Upper lobe of right lung (tissue), 1 donor: ENCODE data around the gene MYH9. TPM values are rescaled to one million over a fixed set of nuclear protein-coding genes. Genes with fewer than 3 reads are reported as not detected.
A peak's percentile ranks its signal among the peaks of the same experiment; 100 is the strongest.
"Not testable (repeated sequence)": the region's sequence is repeated elsewhere in the genome, so short reads cannot be mapped to it uniquely, and the experiment has no call there.

Experiments used
- ATAC-seq: fragments of 200-7000 bp; cut with Tn5 transposase; one replicate; pipeline ENCODE4 v1.9.1; 2020; ENCODE audit warnings: mild to moderate bottlenecking, moderate library complexity
- DNase-seq: peaks from one replicate; pipeline ENCODE4 v3.0.0-alpha.2; 2020
- H3K27ac ChIP-seq: fragments of 200-600 bp; one replicate; pipeline ENCODE4 v1.8.0; 2022
- H3K27me3 ChIP-seq: fragments of 200-600 bp; one replicate; pipeline ENCODE4 v1.8.0; 2022; ENCODE audit warnings: mild to moderate bottlenecking
- H3K36me3 ChIP-seq: fragments of 200-600 bp; one replicate; pipeline ENCODE4 v1.8.0; 2022
- H3K4me1 ChIP-seq: fragments of 200-600 bp; one replicate; pipeline ENCODE4 v1.8.0; 2022
- H3K4me3 ChIP-seq: fragments of 200-600 bp; one replicate; pipeline ENCODE4 v1.8.0; 2022; ENCODE audit warnings: mild to moderate bottlenecking
- H3K9me3 ChIP-seq: fragments of 200-600 bp; one replicate; pipeline ENCODE4 v1.8.0; 2022
- intact Hi-C: fragments of 100-400 bp; cut with DNase I; formaldehyde crosslinking; loops from one replicate; pipeline ENCODE4 v1.11.0; 2022
- total RNA-seq: library from RNA; stranded (reverse); fragmentation: NEBNext Ultra II Directional; extraction: Animal tissue kit (Norgen Biotek cat#: 25700); gene quantifications from one replicate; pipeline ENCODE4 v1.2.1, GENCODE V29; 2021
- TF ChIP-seq, protein P1 (sequence below): fragments of 200-600 bp; IDR thresholded peaks from one replicate; pipeline ENCODE4 v1.8.0; 2022; ENCODE audit warnings: antibody characterized with exemption
- donor health status: DM: no; HTN: yes; CAD: no; lungs with severe emphysema.

MYH9 gene
- total RNA-seq, 1 donor from 2014 or later, result 842 TPM

- intact Hi-C loops, result no loop called here
- no peak overlapping the region for H3K27ac ChIP-seq
Observed at GRCh38 chr22:36415415-36416168, 27.8 kb upstream of the MYH9 start.

DNA sequence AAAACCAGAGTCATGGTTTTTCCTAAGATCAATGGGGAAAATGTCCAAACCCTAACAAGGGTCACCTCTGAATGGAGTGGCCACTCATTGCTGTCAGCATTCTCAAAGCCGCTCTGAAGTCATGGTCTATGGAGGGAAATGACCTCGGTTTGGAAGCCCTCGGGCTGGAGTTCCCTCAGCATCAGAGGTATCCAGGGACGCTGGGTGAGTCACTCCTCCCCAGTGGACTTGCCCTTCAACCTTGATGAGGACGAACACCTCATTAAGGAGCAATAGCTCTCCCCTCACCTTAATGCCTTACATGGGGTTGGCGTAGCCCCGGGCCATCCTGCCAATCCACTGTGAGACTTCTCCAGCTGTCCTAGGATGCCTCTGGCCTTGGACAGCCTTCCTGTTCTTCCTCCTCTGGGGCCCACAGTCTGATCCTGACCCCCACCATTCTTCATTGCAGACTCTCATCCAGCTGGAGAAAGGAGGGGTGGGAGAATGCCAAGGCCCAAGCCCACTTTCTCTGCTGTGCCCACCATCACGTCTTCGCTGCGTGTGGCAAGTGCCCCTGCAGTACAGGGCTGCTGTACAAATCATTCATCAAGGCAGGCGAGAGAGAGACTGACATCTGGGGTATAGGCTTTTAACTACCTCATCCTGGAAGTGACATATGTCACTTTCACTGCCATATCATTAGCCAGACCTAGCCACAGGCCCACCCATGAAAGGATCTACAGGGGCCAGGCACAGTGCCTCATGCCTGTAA is 25.4 kb upstream of the MYH9 start:
- no peaks in the 10 kb centered on the region for H3K36me3 ChIP-seq
- no peak overlapping the region for H3K4me3 ChIP-seq
- no peak overlapping the region for H3K27ac ChIP-seq
- no peaks in the 10 kb centered on the region for H3K9me3 ChIP-seq
- ATAC-seq (no peak), DNase-seq (no peak)
- peaks cover 15% of the 10 kb centered on the region for H3K4me1 ChIP-seq
- intact Hi-C loops, result no loop called here
- TF ChIP-seq, protein P1, sequence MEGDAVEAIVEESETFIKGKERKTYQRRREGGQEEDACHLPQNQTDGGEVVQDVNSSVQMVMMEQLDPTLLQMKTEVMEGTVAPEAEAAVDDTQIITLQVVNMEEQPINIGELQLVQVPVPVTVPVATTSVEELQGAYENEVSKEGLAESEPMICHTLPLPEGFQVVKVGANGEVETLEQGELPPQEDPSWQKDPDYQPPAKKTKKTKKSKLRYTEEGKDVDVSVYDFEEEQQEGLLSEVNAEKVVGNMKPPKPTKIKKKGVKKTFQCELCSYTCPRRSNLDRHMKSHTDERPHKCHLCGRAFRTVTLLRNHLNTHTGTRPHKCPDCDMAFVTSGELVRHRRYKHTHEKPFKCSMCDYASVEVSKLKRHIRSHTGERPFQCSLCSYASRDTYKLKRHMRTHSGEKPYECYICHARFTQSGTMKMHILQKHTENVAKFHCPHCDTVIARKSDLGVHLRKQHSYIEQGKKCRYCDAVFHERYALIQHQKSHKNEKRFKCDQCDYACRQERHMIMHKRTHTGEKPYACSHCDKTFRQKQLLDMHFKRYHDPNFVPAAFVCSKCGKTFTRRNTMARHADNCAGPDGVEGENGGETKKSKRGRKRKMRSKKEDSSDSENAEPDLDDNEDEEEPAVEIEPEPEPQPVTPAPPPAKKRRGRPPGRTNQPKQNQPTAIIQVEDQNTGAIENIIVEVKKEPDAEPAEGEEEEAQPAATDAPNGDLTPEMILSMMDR, result no peak
- no peaks in the 10 kb centered on the region for H3K27me3 ChIP-seq

More at GRCh38 chr22:36415415-36416168, 27.8 kb upstream of the MYH9 start:
- Histone ChIP-seq H3K27me3 (no peaks in the 10 kb centered on the region), H3K4me3 (no peak overlapping the region), H3K4me1 (peaks cover 32% of the 10 kb centered on the region), H3K36me3 (no peaks in the 10 kb centered on the region), H3K9me3 (no peaks in the 10 kb centered on the region)
- ATAC-seq, result no peak
- TF ChIP-seq, protein P1, result no peak
- DNase-seq, result no peak

- H3K27me3 ChIP-seq, result no peaks in the 10 kb centered on the region
- no peaks in the 10 kb centered on the region for H3K9me3 ChIP-seq
- intact Hi-C loops, result no loop called here
- TF ChIP-seq, protein P1, result no peak
- no peak overlapping the region for H3K4me3 ChIP-seq
- no peaks in the 10 kb centered on the region for H3K36me3 ChIP-seq
- DNase-seq, result no peak
- peaks cover 5% of the 10 kb centered on the region for H3K4me1 ChIP-seq
- no peak for ATAC-seq
- H3K27ac ChIP-seq, result peak overlapping the region; percentile 63
Observed at GRCh38 chr22:36411589-36412258, 24.0 kb upstream of the MYH9 start.

GRCh38 chr22:36409911-36410756 is 22.4 kb upstream of the MYH9 start:
- ATAC-seq (peak; percentile 96), DNase-seq (peak; percentile 96)
- Histone ChIP-seq H3K36me3 (no peaks in the 10 kb centered on the region), H3K27me3 (no peaks in the 10 kb centered on the region), H3K4me3 (peak overlapping the region; percentile 34), H3K9me3 (no peaks in the 10 kb centered on the region), H3K4me1 (peaks cover 21% of the 10 kb centered on the region), H3K27ac (peak overlapping the region; percentile 63)
- intact Hi-C loops, result no loop called here
- TF ChIP-seq, protein P1, result no peak

GRCh38 chr22:36409554-36409910 is 21.8 kb upstream of the MYH9 start:
- H3K27me3 ChIP-seq, DNase-seq, H3K9me3 ChIP-seq, ATAC-seq, intact Hi-C loops, H3K36me3 ChIP-seq: not testable (repeated sequence)
- H3K4me1 ChIP-seq, result peaks cover 26% of the 10 kb centered on the region
- H3K4me3 ChIP-seq, result peak overlapping the region; percentile 34
- peak overlapping the region; percentile 63 for H3K27ac ChIP-seq
